K562 (cell line): ENCODE measurements around the gene AK2. TPM values are rescaled to one million over a fixed set of nuclear protein-coding genes. Genes with fewer than 3 reads are reported as not detected.

ENCODE experiments used
- ADNP ChIP-seq: fragments of 200-800 bp; sonication (Bioruptor generic); IDR thresholded peaks from 2 replicates; pipeline ENCODE4 v1.6.1; 2016; ENCODE audit warnings: missing genetic modification characterization, missing compliant biosample characterization
- BDP1 ChIP-seq: IDR thresholded peaks from 3 replicates; pipeline ENCODE4 v1.6.1; 2011; ENCODE audit not compliant: insufficient read length, insufficient read depth
- CBX5 ChIP-seq: IDR thresholded peaks from 2 replicates; pipeline ENCODE4 v1.6.1; 2014; ENCODE audit warnings: low read depth, borderline replicate concordance
- CEBPB ChIP-seq: fragments of 450-650 bp; IDR thresholded peaks from 2 replicates; pipeline ENCODE4 v1.6.1; 2016; ENCODE audit warnings: missing genetic modification characterization, missing compliant biosample characterization
- ELF4 ChIP-seq: fragments of 450-650 bp; formaldehyde crosslinking; IDR thresholded peaks from 2 replicates; pipeline ENCODE4 v1.4.0; 2022; ENCODE audit warnings: missing genetic modification characterization
- ETV5 ChIP-seq: sonication (generic); formaldehyde crosslinking; IDR thresholded peaks from 2 replicates; pipeline ENCODE4 v1.4.0; 2020; ENCODE audit warnings: low read depth, mild to moderate bottlenecking, missing genetic modification reagents
- FOXK1 ChIP-seq: sonication (generic); formaldehyde crosslinking; IDR thresholded peaks from 2 replicates; pipeline ENCODE4 v1.8.0; 2022; ENCODE audit warnings: missing genetic modification reagents, mild to moderate bottlenecking, borderline replicate concordance
- KAT2B ChIP-seq: IDR thresholded peaks from one replicate; pipeline ENCODE4 v1.6.1; 2012; ENCODE audit warnings: low read depth, mild to moderate bottlenecking, control low read depth, inconsistent platforms, low read length, moderate library complexity
- KDM4B ChIP-seq, 2 experiments: fragments of 450-650 bp in 1 of 2; sonication (generic) in 1 of 2; IDR thresholded peaks; 2 replicates each; pipeline ENCODE4 v1.6.1; 2016 to 2017; ENCODE audit warnings: borderline replicate concordance in 2 of 2, antibody characterized with exemption in 1 of 2, low read depth in 1 of 2, mild to moderate bottlenecking in 1 of 2
- KDM5B ChIP-seq: fragments of 200-600 bp; sonication (generic); IDR thresholded peaks from 2 replicates; pipeline ENCODE4 v1.6.1; 2012; ENCODE audit warnings: low read depth, mild to moderate bottlenecking, moderate library complexity, low read length, control low read depth, inconsistent platforms; ENCODE audit not compliant: insufficient replicate concordance
- MAFF ChIP-seq: IDR thresholded peaks from 2 replicates; pipeline ENCODE4 v1.6.1; 2012; ENCODE audit warnings: low read length, improper control_type of control experiment
- ZC3H11A ChIP-seq: IDR thresholded peaks from 2 replicates; pipeline ENCODE4 v1.6.1; 2012; ENCODE audit warnings: low read depth, low read length, improper control_type of control experiment
- ZNF121 ChIP-seq: sonication (generic); formaldehyde crosslinking; conservative IDR thresholded peaks from 2 replicates; pipeline ENCODE4 v1.8.0; 2022; ENCODE audit warnings: missing genetic modification reagents
- ZNF124 ChIP-seq: sonication (generic); formaldehyde crosslinking; IDR thresholded peaks from 2 replicates; pipeline ENCODE4 v1.8.1; 2022; ENCODE audit warnings: missing genetic modification reagents
- ZNF175 ChIP-seq: fragments of 200-800 bp; sonication (Bioruptor generic); IDR thresholded peaks from 2 replicates; pipeline ENCODE4 v1.6.1; 2016; ENCODE audit warnings: low read depth, mild to moderate bottlenecking, missing genetic modification characterization, missing compliant biosample characterization
- ZNF766 ChIP-seq: fragments of 200-800 bp; sonication (Bioruptor generic); conservative IDR thresholded peaks from 2 replicates; pipeline ENCODE4 v1.6.1; 2016; ENCODE audit warnings: missing genetic modification characterization, missing compliant biosample characterization
- polyA plus RNA-seq, 8 experiments: library from polyadenylated mRNA; depleted of rRNA in 4 of 8; stranded (reverse) in 5 of 8; unstranded in 3 of 8; fragments of >200 nt; fragmentation: Nextera tagmentation in 2 of 8; fragmentation: Illumina TruSeq in 1 of 8; extraction: Ambion mirVana in 2 of 8; extraction: Trizol in 1 of 8; gene quantifications; 2 replicates each; pipeline versions ENCODE4 v1.2.1 to v1.2.3, GENCODE V29; 2011 to 2014; ENCODE audit warnings: inconsistent platforms in 1 of 8, missing spikeins in 1 of 8
- total RNA-seq, 7 experiments: library from RNA; depleted of rRNA in 6 of 7; stranded (reverse); fragments of >200 nt in 6 of 7; fragmentation: Illumina TruSeq in 2 of 7; extraction: Trizol in 2 of 7; gene quantifications; 2 replicates each; pipeline versions ENCODE4 v1.2.1 to v1.2.3, GENCODE V29; 2011 to 2021; ENCODE audit warnings: low replicate concordance in 1 of 7
- TF ChIP-seq, protein P1 (sequence below): fragments of 450-650 bp; formaldehyde crosslinking; IDR thresholded peaks from 2 replicates; pipeline ENCODE4 v1.4.0; 2022; ENCODE audit warnings: mild to moderate bottlenecking, moderate library complexity
- TF ChIP-seq, protein P2 (sequence below): sonication (generic); formaldehyde crosslinking; IDR thresholded peaks from 2 replicates; pipeline ENCODE4 v1.8.0; 2022; ENCODE audit warnings: mild to moderate bottlenecking, missing genetic modification reagents
- TF ChIP-seq, protein P3 (sequence below): IDR thresholded peaks from 3 replicates; pipeline ENCODE4 v1.6.1; 2011; ENCODE audit warnings: borderline replicate concordance, mild to moderate bottlenecking; ENCODE audit not compliant: insufficient read length, insufficient read depth
- TF ChIP-seq, protein P4 (sequence below): IDR thresholded peaks from 2 replicates; pipeline ENCODE4 v1.6.1; 2014; ENCODE audit warnings: antibody characterized with exemption
- TF ChIP-seq, protein P5 (sequence below): fragments of 450-650 bp; IDR thresholded peaks from 2 replicates; pipeline ENCODE4 v1.6.1; 2018; ENCODE audit warnings: mild to moderate bottlenecking, low read depth; ENCODE audit not compliant: partially characterized antibody

Gene AK2
- total and polyA plus RNA-seq, 9 of the 15 experiments (the other 6 are each of a cell fraction or from before 2014, with no cell fraction given), result 105 to 1,050 (median 509) TPM

DNA sequence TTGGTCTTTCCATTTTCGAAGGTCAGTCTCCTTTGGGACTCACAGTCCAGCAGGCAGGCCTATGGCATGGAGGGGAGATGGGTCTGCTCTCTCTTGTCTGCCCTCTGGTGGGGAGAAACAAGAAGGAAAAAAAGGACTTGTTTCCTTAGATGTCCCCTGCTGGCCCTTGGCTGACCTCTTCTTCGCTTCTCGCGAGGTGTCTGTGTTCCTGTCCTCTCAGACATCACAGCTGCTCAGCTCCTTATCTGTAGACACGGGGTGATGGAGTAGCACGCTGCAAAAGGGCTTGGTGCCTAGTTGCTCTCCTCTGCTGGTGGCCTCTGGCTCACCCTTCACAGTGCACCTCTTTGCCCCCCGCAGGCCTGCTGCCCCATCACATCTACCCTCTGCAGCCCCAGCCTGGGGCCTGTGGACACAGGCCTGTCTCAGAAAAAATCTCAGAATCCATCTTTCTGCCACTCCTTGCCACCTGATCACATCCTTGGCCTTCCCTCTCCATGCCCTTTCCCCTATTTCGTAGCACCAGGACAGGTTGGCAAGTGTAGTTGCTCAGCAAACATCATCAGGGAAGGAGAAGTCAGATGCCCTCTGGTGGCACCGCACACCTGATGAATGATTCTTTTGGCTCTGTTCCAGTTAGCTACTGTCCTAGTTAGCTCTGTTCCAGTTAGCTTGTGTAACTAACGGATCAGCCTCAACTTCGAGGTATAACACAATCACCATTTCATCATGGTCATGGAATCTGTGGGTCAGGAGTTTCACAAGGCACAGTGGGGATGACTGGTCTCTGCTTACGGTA, 18.7 kb upstream of the AK2 start (continued):
- TF ChIP-seq ZNF124 (CRISPR knock-in tag), result no peak
- TF ChIP-seq ZC3H11A, result no peak
- TF ChIP-seq CEBPB (tag), result no peak
- TF ChIP-seq KDM5B, result no peak
- TF ChIP-seq, protein P1, sequence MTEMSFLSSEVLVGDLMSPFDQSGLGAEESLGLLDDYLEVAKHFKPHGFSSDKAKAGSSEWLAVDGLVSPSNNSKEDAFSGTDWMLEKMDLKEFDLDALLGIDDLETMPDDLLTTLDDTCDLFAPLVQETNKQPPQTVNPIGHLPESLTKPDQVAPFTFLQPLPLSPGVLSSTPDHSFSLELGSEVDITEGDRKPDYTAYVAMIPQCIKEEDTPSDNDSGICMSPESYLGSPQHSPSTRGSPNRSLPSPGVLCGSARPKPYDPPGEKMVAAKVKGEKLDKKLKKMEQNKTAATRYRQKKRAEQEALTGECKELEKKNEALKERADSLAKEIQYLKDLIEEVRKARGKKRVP, result no peak
- no peak for TF ChIP-seq ETV5
- TF ChIP-seq ZNF766 (CRISPR knock-in tag), result no peak
- TF ChIP-seq, protein P2, sequence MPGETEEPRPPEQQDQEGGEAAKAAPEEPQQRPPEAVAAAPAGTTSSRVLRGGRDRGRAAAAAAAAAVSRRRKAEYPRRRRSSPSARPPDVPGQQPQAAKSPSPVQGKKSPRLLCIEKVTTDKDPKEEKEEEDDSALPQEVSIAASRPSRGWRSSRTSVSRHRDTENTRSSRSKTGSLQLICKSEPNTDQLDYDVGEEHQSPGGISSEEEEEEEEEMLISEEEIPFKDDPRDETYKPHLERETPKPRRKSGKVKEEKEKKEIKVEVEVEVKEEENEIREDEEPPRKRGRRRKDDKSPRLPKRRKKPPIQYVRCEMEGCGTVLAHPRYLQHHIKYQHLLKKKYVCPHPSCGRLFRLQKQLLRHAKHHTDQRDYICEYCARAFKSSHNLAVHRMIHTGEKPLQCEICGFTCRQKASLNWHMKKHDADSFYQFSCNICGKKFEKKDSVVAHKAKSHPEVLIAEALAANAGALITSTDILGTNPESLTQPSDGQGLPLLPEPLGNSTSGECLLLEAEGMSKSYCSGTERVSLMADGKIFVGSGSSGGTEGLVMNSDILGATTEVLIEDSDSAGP (CRISPR knock-in tag), result 0 out of 2 replicates have a peak, but pooled peaks have one; percentile 29
- TF ChIP-seq KDM4B (IDR thresholded peaks at IDR 0.05; ENCODE audit: borderline replicate concordance in 2 of 2, low read depth in 1 of 2), result no peak
- no peak for TF ChIP-seq ZNF121 (CRISPR knock-in tag)
- TF ChIP-seq KAT2B, result no peak
- TF ChIP-seq, protein P3, sequence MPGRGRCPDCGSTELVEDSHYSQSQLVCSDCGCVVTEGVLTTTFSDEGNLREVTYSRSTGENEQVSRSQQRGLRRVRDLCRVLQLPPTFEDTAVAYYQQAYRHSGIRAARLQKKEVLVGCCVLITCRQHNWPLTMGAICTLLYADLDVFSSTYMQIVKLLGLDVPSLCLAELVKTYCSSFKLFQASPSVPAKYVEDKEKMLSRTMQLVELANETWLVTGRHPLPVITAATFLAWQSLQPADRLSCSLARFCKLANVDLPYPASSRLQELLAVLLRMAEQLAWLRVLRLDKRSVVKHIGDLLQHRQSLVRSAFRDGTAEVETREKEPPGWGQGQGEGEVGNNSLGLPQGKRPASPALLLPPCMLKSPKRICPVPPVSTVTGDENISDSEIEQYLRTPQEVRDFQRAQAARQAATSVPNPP, result no peak
- TF ChIP-seq ELF4 (CRISPR knock-in tag), result no peak
- 0 out of 2 replicates have a peak, but pooled peaks have one; percentile 10 for TF ChIP-seq MAFF
- TF ChIP-seq BDP1, result no peak
- TF ChIP-seq CBX5, result no peak
- TF ChIP-seq, protein P4, sequence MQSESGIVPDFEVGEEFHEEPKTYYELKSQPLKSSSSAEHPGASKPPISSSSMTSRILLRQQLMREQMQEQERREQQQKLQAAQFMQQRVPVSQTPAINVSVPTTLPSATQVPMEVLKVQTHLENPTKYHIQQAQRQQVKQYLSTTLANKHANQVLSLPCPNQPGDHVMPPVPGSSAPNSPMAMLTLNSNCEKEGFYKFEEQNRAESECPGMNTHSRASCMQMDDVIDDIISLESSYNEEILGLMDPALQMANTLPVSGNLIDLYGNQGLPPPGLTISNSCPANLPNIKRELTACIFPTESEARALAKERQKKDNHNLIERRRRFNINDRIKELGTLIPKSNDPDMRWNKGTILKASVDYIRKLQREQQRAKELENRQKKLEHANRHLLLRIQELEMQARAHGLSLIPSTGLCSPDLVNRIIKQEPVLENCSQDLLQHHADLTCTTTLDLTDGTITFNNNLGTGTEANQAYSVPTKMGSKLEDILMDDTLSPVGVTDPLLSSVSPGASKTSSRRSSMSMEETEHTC, result no peak
- no peak for TF ChIP-seq ADNP (tag)
- peak; percentile 16; the same call in 1 of the 2 replicates for TF ChIP-seq FOXK1 (CRISPR knock-in tag)
- TF ChIP-seq ZNF175 (CRISPR knock-in tag), result peak; percentile 61; the same call in 1 of the 2 replicates
- TF ChIP-seq, protein P5, sequence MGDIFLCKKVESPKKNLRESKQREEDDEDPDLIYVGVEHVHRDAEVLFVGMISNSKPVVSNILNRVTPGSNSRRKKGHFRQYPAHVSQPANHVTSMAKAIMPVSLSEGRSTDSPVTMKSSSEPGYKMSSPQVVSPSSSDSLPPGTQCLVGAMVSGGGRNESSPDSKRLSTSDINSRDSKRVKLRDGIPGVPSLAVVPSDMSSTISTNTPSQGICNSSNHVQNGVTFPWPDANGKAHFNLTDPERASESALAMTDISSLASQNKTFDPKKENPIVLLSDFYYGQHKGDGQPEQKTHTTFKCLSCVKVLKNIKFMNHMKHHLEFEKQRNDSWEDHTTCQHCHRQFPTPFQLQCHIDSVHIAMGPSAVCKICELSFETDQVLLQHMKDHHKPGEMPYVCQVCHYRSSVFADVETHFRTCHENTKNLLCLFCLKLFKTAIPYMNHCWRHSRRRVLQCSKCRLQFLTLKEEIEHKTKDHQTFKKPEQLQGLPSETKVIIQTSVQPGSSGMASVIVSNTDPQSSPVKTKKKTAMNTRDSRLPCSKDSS, result no peak
